Osteoblast (primary cell): Measurements from ENCODE around the gene MATN4. TPM values are rescaled to one million over a fixed set of nuclear protein-coding genes. Genes with fewer than 3 reads are reported as not detected.

Experiments
- DNase-seq: peaks from one replicate; pipeline ENCODE4 v3.0.0; 2011; ENCODE audit warnings: low spot score, mixed read lengths; ENCODE audit not compliant: insufficient read length; ENCODE audit errors: missing footprints
- H2AFZ ChIP-seq: 2 replicates; pipeline ENCODE4 v1.6.0; 2011; ENCODE audit warnings: mild to moderate bottlenecking, low read length
- H3K27ac ChIP-seq: 2 replicates; pipeline ENCODE4 v1.5.1; 2011; ENCODE audit warnings: mild to moderate bottlenecking, low read depth, low read length, moderate library complexity
- H3K27me3 ChIP-seq: 2 replicates; pipeline ENCODE4 v1.6.0; 2012; ENCODE audit warnings: mild to moderate bottlenecking, control low read depth, inconsistent platforms, low read length, moderate library complexity; ENCODE audit not compliant: insufficient read depth
- H3K36me3 ChIP-seq: 2 replicates; pipeline ENCODE4 v1.5.1; 2011; ENCODE audit warnings: mild to moderate bottlenecking, low read length, control low read depth, moderate library complexity; ENCODE audit not compliant: insufficient read depth
- H3K4me1 ChIP-seq: 2 replicates; pipeline ENCODE4 v1.5.1; 2011; ENCODE audit warnings: mild to moderate bottlenecking, low read length, control low read depth, moderate library complexity; ENCODE audit not compliant: insufficient read depth
- H3K4me2 ChIP-seq: 2 replicates; pipeline ENCODE4 v1.6.0; 2011; ENCODE audit warnings: mild to moderate bottlenecking, low read length; ENCODE audit not compliant: insufficient read depth
- H3K4me3 ChIP-seq: fragments of 200-600 bp; sonication (generic); 3 replicates; pipeline ENCODE4 v1.5.1; 2012; ENCODE audit warnings: mild to moderate bottlenecking, low read length, inconsistent platforms; ENCODE audit not compliant: insufficient read depth
- H3K79me2 ChIP-seq: 2 replicates; pipeline ENCODE4 v1.6.0; 2012; ENCODE audit warnings: mild to moderate bottlenecking, low read length, control low read depth, inconsistent platforms; ENCODE audit not compliant: insufficient read depth
- H3K9me3 ChIP-seq: 2 replicates; pipeline ENCODE4 v1.5.1; 2011; ENCODE audit warnings: low read depth, low read length, control low read depth
- H4K20me1 ChIP-seq: 2 replicates; pipeline ENCODE4 v1.6.0; 2012; ENCODE audit warnings: mild to moderate bottlenecking, low read length, control low read depth; ENCODE audit not compliant: insufficient read depth
- CTCF ChIP-seq: IDR thresholded peaks from 2 replicates; pipeline ENCODE4 v1.5.1; 2011; ENCODE audit warnings: mild to moderate bottlenecking, low read depth, low read length, moderate library complexity; ENCODE audit errors: extremely low read depth
- total RNA-seq: library from RNA; depleted of rRNA; stranded (reverse); fragments of >200 nt; gene quantifications from 2 replicates; pipeline ENCODE4 v1.2.3, GENCODE V29; 2012

The MATN4 gene
- total RNA-seq, 1 donor: under 0.01 TPM

- peaks cover 8% of the 10 kb centered on the region for H3K27me3 ChIP-seq
- no peaks in the 10 kb centered on the region for H3K9me3 ChIP-seq
- no peaks in the 10 kb centered on the region for H3K79me2 ChIP-seq
- H4K20me1 ChIP-seq: no peaks in the 10 kb centered on the region
- H3K4me1 ChIP-seq: peaks cover 7% of the 10 kb centered on the region
- DNase-seq: peak; percentile 55
- no peaks in the 10 kb centered on the region for H3K36me3 ChIP-seq
- H3K4me2 ChIP-seq: no peak overlapping the region
- no peak for TF ChIP-seq CTCF
- H2AFZ ChIP-seq: no peak overlapping the region
- H3K4me3 ChIP-seq: no peak overlapping the region
- no peak overlapping the region for H3K27ac ChIP-seq
Measured at GRCh38 chr20:45297786-45298497, 10.2 kb downstream of the MATN4 start.

GRCh38 chr20:45294659-45295058 lies 13.4 kb downstream of the MATN4 start:
- H4K20me1 ChIP-seq: no peaks in the 10 kb centered on the region
- no peak overlapping the region for H2AFZ ChIP-seq
- H3K36me3 ChIP-seq: no peaks in the 10 kb centered on the region
- H3K27me3 ChIP-seq: peaks cover 16% of the 10 kb centered on the region
- H3K79me2 ChIP-seq: no peaks in the 10 kb centered on the region
- H3K4me1 ChIP-seq: peaks cover 7% of the 10 kb centered on the region
- no peak for DNase-seq
- no peak for TF ChIP-seq CTCF
- H3K4me2 ChIP-seq: no peak overlapping the region
- no peak overlapping the region for H3K27ac ChIP-seq
- H3K9me3 ChIP-seq: no peaks in the 10 kb centered on the region
- H3K4me3 ChIP-seq: no peak overlapping the region

DNA sequence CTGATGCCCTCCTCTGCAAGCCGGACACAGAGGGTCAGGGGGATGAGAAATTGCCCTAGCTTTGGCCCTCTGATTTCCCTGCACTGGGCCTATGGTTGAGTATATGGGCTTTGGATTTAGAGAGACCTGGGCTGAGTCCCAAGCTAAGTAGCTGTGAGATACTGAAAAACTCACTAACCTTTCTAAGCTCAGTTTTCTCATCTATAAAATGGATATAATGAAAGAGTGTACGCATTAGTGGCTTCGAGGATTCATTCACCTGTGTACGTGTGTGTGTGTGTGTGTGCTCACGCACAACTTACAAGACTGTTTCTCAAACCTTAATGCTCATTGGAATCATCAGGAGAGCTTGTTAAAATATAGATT lies 14.1 kb downstream of the MATN4 start:
- no peak overlapping the region for H3K27ac ChIP-seq
- peak overlapping the region; percentile 75 for H3K4me3 ChIP-seq

More for the DNA sequence above, 14.1 kb downstream of the MATN4 start:
- Histone ChIP-seq H3K4me1 (peaks cover 7% of the 10 kb centered on the region), H4K20me1 (no peaks in the 10 kb centered on the region), H3K36me3 (no peaks in the 10 kb centered on the region), H3K4me2 (peak overlapping the region; percentile 84), H3K27me3 (peaks cover 16% of the 10 kb centered on the region), H3K79me2 (no peaks in the 10 kb centered on the region), H2AFZ (peak overlapping the region; percentile 85), H3K9me3 (no peaks in the 10 kb centered on the region)
- no peak for TF ChIP-seq CTCF
- no peak for DNase-seq
